Osteocyte (in vitro differentiated cells): ENCODE data around the gene SLC4A8. TPM values are rescaled to one million over a fixed set of nuclear protein-coding genes. Genes with fewer than 3 reads are reported as not detected.
"Not testable (repeated sequence)": the region's sequence is repeated elsewhere in the genome, so short reads cannot be mapped to it uniquely, and the experiment has no call there.

ENCODE experiments used
- DNase-seq: peaks from one replicate; pipeline ENCODE4 v3.0.0; 2021; ENCODE audit warnings: mixed read lengths; ENCODE audit not compliant: unreplicated experiment; ENCODE audit errors: extremely low spot score
- H3K27ac Mint-ChIP-seq: one replicate; pipeline ENCODE4 v1.8.0; 2021; ENCODE audit warnings: mild to moderate bottlenecking, mixed read lengths; ENCODE audit not compliant: unreplicated experiment
- H3K27me3 Mint-ChIP-seq: one replicate; pipeline ENCODE4 v1.8.0; 2021; ENCODE audit warnings: mixed read lengths; ENCODE audit not compliant: unreplicated experiment
- H3K36me3 Mint-ChIP-seq: one replicate; pipeline ENCODE4 v1.8.0; 2021; ENCODE audit warnings: mixed read lengths; ENCODE audit not compliant: unreplicated experiment
- H3K4me1 Mint-ChIP-seq: one replicate; pipeline ENCODE4 v1.8.0; 2021; ENCODE audit warnings: mixed read lengths; ENCODE audit not compliant: unreplicated experiment
- H3K4me3 Mint-ChIP-seq: one replicate; pipeline ENCODE4 v1.8.0; 2021; ENCODE audit warnings: mild to moderate bottlenecking, moderate library complexity, mixed read lengths; ENCODE audit not compliant: unreplicated experiment
- H3K9me3 Mint-ChIP-seq: one replicate; pipeline ENCODE4 v1.8.0; 2021; ENCODE audit warnings: mixed read lengths; ENCODE audit not compliant: unreplicated experiment
- total RNA-seq: library from RNA; stranded (reverse); gene quantifications from 2 replicates; pipeline ENCODE4 v1.2.1, GENCODE V29; 2021
- TF ChIP-seq, protein P1 (sequence below): fragments of 200-600 bp; sonication (generic); IDR thresholded peaks from 2 replicates; pipeline ENCODE4 v1.5.0; 2021; ENCODE audit warnings: antibody characterized with exemption, mild to moderate bottlenecking, moderate library complexity

Gene SLC4A8
- total RNA-seq, 1 donor from 2014 or later, result 3.6 TPM

DNA sequence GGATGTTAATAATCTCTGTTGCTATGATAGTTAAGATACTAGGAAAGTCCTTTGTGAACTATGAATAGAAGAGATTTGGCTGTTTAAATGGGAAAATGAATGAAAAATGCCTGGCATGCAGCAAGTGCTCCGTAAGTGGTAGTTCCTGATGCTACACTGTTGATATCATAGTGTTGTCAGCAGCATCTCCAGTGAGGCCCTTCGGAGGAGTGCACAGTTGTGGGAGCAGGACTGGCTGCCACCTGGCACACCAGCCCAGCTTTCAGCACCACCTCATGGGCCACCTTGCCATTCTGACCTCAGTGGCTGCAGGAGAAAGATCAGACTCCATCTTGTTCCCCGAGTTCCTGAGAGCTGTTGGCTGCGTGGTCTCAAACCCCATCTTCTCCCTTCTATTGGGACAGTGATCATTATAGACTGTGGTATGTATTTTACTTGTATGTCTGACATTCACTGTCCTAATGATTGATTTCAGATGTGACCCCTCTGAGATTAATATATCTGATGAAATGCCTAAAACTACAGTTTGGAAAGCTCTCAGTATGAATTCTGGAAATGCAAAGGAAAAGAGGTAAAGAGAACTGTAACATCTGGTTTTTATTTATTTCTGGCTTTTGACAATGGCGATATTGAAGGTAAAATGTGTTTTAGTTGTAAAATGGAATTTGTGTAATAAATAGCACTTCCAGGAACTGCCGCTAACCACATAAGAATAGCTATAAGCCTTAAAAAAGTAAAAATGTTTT, 80.9 kb downstream of the SLC4A8 start:
- H3K27ac Mint-ChIP-seq, result no peak overlapping the region
- DNase-seq, result no peak
- H3K4me3 Mint-ChIP-seq, result no peak overlapping the region
- no peaks in the 10 kb centered on the region for H3K4me1 Mint-ChIP-seq
- no peaks in the 10 kb centered on the region for H3K27me3 Mint-ChIP-seq
- H3K36me3 Mint-ChIP-seq, result no peaks in the 10 kb centered on the region
- H3K9me3 Mint-ChIP-seq, result no peaks in the 10 kb centered on the region
- TF ChIP-seq, protein P1, sequence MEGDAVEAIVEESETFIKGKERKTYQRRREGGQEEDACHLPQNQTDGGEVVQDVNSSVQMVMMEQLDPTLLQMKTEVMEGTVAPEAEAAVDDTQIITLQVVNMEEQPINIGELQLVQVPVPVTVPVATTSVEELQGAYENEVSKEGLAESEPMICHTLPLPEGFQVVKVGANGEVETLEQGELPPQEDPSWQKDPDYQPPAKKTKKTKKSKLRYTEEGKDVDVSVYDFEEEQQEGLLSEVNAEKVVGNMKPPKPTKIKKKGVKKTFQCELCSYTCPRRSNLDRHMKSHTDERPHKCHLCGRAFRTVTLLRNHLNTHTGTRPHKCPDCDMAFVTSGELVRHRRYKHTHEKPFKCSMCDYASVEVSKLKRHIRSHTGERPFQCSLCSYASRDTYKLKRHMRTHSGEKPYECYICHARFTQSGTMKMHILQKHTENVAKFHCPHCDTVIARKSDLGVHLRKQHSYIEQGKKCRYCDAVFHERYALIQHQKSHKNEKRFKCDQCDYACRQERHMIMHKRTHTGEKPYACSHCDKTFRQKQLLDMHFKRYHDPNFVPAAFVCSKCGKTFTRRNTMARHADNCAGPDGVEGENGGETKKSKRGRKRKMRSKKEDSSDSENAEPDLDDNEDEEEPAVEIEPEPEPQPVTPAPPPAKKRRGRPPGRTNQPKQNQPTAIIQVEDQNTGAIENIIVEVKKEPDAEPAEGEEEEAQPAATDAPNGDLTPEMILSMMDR, result no peak

DNA sequence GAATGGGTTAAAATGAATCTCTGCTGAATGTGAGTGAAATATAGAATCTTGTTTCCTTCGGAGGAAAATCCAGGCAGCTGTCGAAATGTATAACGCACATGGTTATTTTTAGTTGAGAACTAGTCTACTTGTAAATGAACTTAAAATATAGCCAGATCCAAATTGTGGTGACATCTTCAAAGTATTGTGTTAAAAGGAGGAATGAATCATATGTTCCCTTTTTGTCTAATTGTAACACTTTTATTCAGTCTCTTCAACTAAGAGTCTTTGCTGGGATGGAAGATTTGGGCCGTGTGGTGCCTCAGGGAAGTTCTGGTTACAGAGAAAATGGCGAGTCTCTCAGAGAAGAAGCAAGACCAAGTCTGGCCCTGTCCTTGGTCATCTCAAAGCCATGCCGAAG, 82.5 kb downstream of the SLC4A8 start:
- H3K4me3 Mint-ChIP-seq, result no peak overlapping the region
- H3K9me3 Mint-ChIP-seq, result no peaks in the 10 kb centered on the region
- no peaks in the 10 kb centered on the region for H3K27me3 Mint-ChIP-seq
- TF ChIP-seq, protein P1, result no peak
- no peaks in the 10 kb centered on the region for H3K36me3 Mint-ChIP-seq
- no peak overlapping the region for H3K27ac Mint-ChIP-seq
- no peak for DNase-seq
- no peaks in the 10 kb centered on the region for H3K4me1 Mint-ChIP-seq

DNA sequence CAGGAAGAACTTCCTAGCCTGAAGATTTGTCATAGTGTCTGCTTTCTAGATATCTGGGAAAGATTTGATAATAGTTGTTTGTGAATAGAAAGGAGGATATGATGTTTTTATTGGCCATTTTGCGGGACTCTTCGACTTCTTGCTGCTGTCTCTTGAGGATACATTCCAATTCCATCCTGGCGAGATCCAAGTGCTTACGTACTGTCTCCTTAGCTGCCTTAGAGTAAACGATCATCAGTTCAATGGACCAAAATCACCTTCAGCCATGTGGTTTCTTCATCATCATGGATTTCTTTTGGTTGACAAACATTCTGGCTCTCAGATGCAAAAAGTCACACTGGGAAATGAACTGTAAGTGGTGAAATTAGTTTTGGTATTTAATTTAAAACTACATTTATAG, 83.7 kb downstream of the SLC4A8 start:
- Mint-ChIP-seq H3K4me3 (no peak overlapping the region), H3K27ac (no peak overlapping the region), H3K9me3 (no peaks in the 10 kb centered on the region), H3K36me3 (no peaks in the 10 kb centered on the region), H3K27me3 (no peaks in the 10 kb centered on the region), H3K4me1 (no peaks in the 10 kb centered on the region)
- TF ChIP-seq, protein P1, result no peak
- DNase-seq, result no peak

DNA sequence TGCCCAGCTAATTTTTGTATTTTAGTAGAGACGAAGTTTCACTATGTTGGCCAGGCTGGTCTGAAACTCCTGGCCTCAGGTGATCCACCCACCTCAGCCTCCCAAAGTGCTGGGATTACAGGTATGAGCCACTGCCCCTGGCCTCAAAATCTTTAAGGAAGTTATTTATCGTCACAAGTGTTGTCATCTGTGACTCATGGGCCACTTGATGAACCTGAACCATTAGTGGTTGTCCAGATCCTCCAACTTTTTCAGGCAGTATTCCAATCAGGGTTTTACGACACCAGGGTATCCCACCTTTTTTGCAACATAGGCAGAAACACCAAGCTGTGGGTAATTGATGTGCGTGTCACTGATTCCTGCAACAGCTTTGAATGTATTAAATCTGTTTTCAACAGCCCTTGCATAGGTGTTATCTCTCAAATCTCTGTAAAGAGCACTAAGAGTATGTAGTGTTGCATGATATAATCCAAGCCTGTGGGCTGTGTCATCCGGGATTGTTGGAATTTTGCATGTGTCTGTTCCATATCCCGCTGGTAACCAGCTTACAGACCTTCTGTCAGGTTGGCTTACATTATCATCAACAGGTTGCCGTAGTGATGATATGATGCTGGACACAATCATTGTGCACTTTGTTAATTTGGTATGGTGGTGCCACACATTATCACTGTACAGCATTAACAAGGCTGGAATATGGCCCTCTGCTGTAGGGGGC, 87.1 kb downstream of the SLC4A8 start:
- Mint-ChIP-seq H3K4me3 (no peak overlapping the region), H3K36me3 (no peaks in the 10 kb centered on the region), H3K4me1 (no peaks in the 10 kb centered on the region), H3K27me3 (no peaks in the 10 kb centered on the region), H3K9me3 (no peaks in the 10 kb centered on the region), H3K27ac (no peak overlapping the region)
- DNase-seq, result no peak
- TF ChIP-seq, protein P1, result no peak

DNA sequence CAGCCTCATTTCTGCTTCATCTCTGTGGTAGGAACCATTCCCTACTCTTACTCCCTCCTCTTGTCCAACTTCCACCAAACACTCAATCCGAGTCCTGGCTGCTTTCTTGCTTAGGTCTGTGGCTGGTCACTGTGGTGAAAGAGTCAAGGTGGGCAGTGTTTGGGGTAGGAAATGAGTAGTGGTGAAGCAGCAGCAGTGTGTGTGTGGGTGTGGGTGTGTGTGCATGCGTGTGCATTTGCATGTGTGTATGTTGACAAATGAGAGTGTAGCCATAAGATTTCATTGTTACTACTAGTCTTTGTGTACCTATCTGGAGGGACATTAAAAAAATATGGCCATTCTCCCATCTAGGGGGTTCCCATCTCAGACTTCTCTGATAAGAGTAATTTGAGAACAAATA, 87.8 kb downstream of the SLC4A8 start:
- no peak overlapping the region for H3K4me3 Mint-ChIP-seq
- no peaks in the 10 kb centered on the region for H3K9me3 Mint-ChIP-seq
- no peaks in the 10 kb centered on the region for H3K27me3 Mint-ChIP-seq
- H3K27ac Mint-ChIP-seq, result no peak overlapping the region
- no peaks in the 10 kb centered on the region for H3K4me1 Mint-ChIP-seq
- H3K36me3 Mint-ChIP-seq, result no peaks in the 10 kb centered on the region
- TF ChIP-seq, protein P1, result no peak
- DNase-seq, result no peak

DNA sequence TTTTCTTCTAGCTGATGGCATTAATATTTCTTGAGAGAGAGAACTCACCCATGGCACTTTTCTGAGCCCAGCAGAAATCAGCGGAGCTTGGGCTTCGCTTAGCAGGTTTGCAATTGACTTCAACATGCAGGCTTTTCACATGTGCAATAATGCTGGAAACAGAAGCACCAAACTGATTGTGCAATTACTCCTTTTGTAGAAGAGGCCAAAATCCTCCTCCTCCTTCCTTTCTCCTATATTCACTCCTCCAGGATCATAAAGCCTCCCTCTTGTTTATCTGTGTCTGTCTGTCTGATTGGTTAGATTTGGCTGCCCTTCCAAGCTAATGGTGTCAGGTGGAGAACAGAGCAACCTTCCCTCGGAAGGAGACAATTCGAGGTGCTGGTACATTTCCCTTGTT, 90.4 kb downstream of the SLC4A8 start:
- H3K36me3 Mint-ChIP-seq, H3K4me1 Mint-ChIP-seq, H3K27me3 Mint-ChIP-seq, H3K4me3 Mint-ChIP-seq, DNase-seq, H3K27ac Mint-ChIP-seq, H3K9me3 Mint-ChIP-seq: not testable (repeated sequence)
